ENCODE data around the gene MEI1. TPM values are rescaled to one million over a fixed set of nuclear protein-coding genes. Genes with fewer than 3 reads are reported as not detected.
A peak's percentile ranks its signal among the peaks of the same experiment; 100 is the strongest.

The MEI1 gene
- total RNA-seq, 4 donors from 2014 or later, result 0.39 to 1.3 (median 0.44) TPM

DNA sequence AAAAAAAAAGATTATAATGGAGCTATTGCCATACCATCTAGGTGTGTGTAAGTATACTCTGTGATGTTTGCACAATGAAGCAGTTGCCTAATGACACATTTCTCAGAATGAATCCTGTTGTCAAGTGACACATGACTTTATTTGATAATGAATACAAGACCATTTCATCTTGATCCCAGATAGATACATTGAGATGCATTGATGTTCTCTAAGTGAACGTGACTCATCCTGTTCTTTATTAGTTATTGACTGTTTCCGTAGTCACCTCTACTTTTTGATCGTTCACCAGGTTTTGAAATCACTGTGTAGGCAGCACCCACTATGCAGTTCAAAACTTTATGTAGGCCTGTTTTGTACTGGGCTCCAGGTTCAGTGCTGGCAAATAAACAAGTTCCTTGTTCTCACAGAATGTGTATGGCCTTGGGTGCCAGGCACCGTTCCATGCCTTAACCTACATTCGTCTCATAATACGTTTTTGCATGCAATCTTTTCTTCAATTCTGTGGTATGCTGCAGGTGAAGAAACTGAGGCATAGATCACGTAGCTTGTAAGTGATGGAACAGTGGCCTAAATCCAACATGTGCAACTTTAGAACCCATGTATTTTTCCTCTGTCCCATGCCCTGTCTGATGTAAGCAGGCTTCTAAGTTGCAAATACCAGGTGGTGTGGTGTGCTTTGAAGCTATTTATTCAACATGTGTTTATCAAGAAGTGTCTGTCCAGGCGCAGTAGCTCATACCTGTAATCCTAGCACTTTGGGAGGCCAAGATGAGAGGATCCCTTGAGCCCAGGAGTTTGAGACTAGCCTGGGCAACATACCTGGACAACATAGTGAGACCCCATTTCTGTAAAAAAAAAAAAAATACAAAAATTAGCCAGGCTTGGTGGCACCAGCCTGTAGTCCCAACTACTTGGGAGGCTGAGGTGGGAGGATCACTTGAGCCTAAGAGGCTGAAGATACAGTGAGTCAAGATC lies 144.0 kb downstream of the MEI1 start:
- DNase-seq (ENCODE audit: extremely low spot score), result no peak
- Histone ChIP-seq H3K27me3 (no peaks in the 10 kb centered on the region), H3K9me3 (no peaks in the 10 kb centered on the region), H3K36me3 (peaks cover 0 to 3% (median 0%) of the 10 kb centered on the region in 4 donors), H3K4me3 (no peak overlapping the region), H3K4me1 (peaks cover 36 to 78% (median 62%) of the 10 kb centered on the region in 4 donors), H3K27ac (replicated peaks in 1 of 4) (no peak overlapping the region)
- WGBS, result 95% methylated on average over 8 of the region's 8 CpGs
- intact Hi-C loops (cut with DNase I), result no loop called here
- TF ChIP-seq POLR2AphosphoS5 (IDR thresholded peaks at IDR 0.05), result no peak
- no peak for TF ChIP-seq POLR2A (IDR thresholded peaks at IDR 0.05; ENCODE audit: low read depth)
- TF ChIP-seq CTCF (IDR thresholded peaks at IDR 0.05), result no peak
- no peak for TF ChIP-seq EP300 (IDR thresholded peaks at IDR 0.05)

DNA sequence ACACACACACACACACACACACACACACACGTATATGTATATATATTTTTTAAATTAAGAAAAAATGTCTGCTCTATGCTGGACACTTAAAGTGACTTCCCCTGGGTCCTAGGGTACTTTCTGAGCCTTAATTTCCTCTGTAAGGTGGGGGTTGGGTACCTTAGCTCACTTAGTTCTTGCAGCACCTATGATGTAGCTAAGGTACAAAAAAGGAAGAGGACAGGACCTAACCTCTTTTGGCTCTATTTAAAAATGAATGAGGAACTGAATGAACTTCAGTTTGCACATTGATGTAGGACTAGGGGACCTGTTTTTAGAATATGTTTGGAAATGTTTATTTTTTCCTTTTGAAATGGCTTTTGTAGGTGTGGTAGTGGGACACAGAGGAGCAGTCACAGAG lies 144.7 kb downstream of the MEI1 start:
- H3K4me1 ChIP-seq, result peaks cover 39 to 78% (median 64%) of the 10 kb centered on the region in 4 donors
- no peaks in the 10 kb centered on the region for H3K27me3 ChIP-seq
- H3K27ac ChIP-seq (replicated peaks in 1 of 4), result no peak overlapping the region
- H3K36me3 ChIP-seq, result no peaks in the 10 kb centered on the region
- no peaks in the 10 kb centered on the region for H3K9me3 ChIP-seq
- intact Hi-C loops (cut with DNase I), result no loop called here
- H3K4me3 ChIP-seq, result no peak overlapping the region
- WGBS, result 38% methylated on average over 1 of the region's 1 CpG
- TF ChIP-seq CTCF (IDR thresholded peaks at IDR 0.05), result no peak
- TF ChIP-seq EP300 (IDR thresholded peaks at IDR 0.05), result no peak
- no peak for TF ChIP-seq POLR2AphosphoS5 (IDR thresholded peaks at IDR 0.05)
- no peak for TF ChIP-seq POLR2A (IDR thresholded peaks at IDR 0.05; ENCODE audit: low read depth)
- no peak for DNase-seq (ENCODE audit: extremely low spot score)

GRCh38 chr22:41844513-41844912 lies 145.2 kb downstream of the MEI1 start:
- H3K36me3 ChIP-seq, result no peaks in the 10 kb centered on the region
- WGBS, result 47% methylated on average over 3 of the region's 3 CpGs

DNA sequence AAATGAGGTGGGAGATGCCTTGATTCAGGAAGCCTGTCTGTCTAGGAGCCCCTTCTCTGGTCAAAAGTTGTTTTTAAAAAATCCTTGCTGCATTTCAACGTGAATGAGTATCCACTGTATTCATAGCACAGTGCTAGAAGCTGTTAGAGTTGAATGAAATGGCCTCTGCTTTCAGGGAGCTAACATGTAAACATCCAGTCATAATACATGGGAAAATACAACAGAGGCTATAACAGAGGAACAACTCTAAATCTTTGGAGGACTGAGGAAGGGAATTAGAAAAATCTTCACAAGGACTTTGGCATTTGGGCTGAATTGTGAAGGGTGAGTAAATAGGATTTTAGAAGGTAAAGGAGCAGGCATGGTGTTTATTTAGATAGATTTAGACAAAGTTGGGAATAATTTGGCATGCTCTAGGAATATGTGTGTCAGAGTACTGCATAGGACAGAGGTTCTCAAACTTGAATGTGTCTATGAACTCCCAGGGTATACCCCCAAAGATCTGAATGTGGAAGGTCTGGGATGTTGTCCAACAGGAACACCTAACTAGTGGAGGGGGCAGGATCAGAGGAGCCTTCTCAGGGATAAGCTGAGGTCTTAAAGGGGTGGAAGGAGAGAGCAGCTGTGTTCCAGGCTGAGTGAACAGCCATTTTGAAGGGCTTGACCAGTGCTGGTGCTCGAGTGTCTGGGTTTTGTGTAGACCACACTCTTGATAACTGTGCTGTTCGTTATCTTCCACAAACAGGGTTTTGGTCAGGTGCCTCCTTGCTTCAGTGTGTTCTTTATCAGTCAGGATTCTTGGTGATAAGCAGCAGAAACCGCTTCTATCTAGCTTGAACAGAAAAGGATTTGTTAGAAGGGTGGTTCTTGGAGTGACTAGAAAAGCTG lies 146.3 kb downstream of the MEI1 start:
- TF ChIP-seq POLR2AphosphoS5 (IDR thresholded peaks at IDR 0.05) (no peak), EP300 (IDR thresholded peaks at IDR 0.05) (no peak), CTCF (IDR thresholded peaks at IDR 0.05) (no peak), POLR2A (IDR thresholded peaks at IDR 0.05; ENCODE audit: low read depth) (no peak)
- Histone ChIP-seq H3K27me3 (no peaks in the 10 kb centered on the region), H3K36me3 (no peaks in the 10 kb centered on the region), H3K4me1 (peaks cover 34 to 67% (median 58%) of the 10 kb centered on the region in 4 donors), H3K9me3 (no peaks in the 10 kb centered on the region), H3K4me3 (no peak overlapping the region), H3K27ac (replicated peaks in 1 of 4) (peak overlapping the region in 2 of 4 donors; percentile 12 to 38)
- no peak for DNase-seq (ENCODE audit: extremely low spot score)
- 59% methylated on average over 4 of the region's 4 CpGs for WGBS
- intact Hi-C loops (cut with DNase I), result no loop called here

More at GRCh38 chr22:41844513-41844912, 145.2 kb downstream of the MEI1 start:
- H3K4me1 ChIP-seq, result peaks cover 39 to 73% (median 64%) of the 10 kb centered on the region in 4 donors
- TF ChIP-seq POLR2A (IDR thresholded peaks at IDR 0.05; ENCODE audit: low read depth) (no peak), EP300 (IDR thresholded peaks at IDR 0.05) (no peak), POLR2AphosphoS5 (IDR thresholded peaks at IDR 0.05) (no peak), CTCF (IDR thresholded peaks at IDR 0.05) (no peak)
- H3K27me3 ChIP-seq, result no peaks in the 10 kb centered on the region
- peak overlapping the region in 1 of 4 donors; percentile 38 for H3K27ac ChIP-seq (replicated peaks in 1 of 4)
- intact Hi-C loops (cut with DNase I), result no loop called here
- H3K4me3 ChIP-seq, result no peak overlapping the region
- DNase-seq (ENCODE audit: extremely low spot score), result no peak
- no peaks in the 10 kb centered on the region for H3K9me3 ChIP-seq

Data from esophagus muscularis mucosa (tissue), 4 donors.